B cell (primary cell): ENCODE results near the gene ENTREP3. TPM values are rescaled to one million over a fixed set of nuclear protein-coding genes. Genes with fewer than 3 reads are reported as not detected.
"Not testable (repeated sequence)": the region's sequence is repeated elsewhere in the genome, so short reads cannot be mapped to it uniquely, and the experiment has no call there.

Experiments used
- ATAC-seq: fragments of 200-7000 bp; cut with Tn5 transposase; one replicate; pipeline ENCODE4 v1.10.0; 2021; ENCODE audit warnings: low read depth, mild to moderate bottlenecking, moderate number of reproducible peaks, moderate library complexity
- CTCF ChIA-PET: fragments of 350-600 bp; sonication (Branson Sonifier 250); formaldehyde crosslinking; loops from one replicate; lab custom pipeline; 2021; ENCODE audit warnings: antibody characterized with exemption, inconsistent platforms; lab: Charles Lee
- POLR2A ChIA-PET: fragments of 350-600 bp; sonication (Branson Sonifier 250); formaldehyde crosslinking; loops from one replicate; lab custom pipeline; 2021; ENCODE audit warnings: antibody characterized with exemption; lab: Charles Lee
- DNase-seq: peaks from one replicate; pipeline ENCODE4 v3.0.0; 2013
- H2AFZ ChIP-seq: 2 replicates; pipeline ENCODE4 v1.6.1; 2012; ENCODE audit warnings: mild to moderate bottlenecking, low read depth, low read length; ENCODE audit not compliant: insufficient read depth, poor library complexity, severe bottlenecking
- H3K27ac ChIP-seq, 2 donors: 1 replicate in 1 of 2; 2 replicates in 1 of 2; pipeline ENCODE4 v1.5.1; 2012 to 2013; ENCODE audit warnings: low read length in 2 of 2, mild to moderate bottlenecking in 2 of 2, moderate library complexity in 1 of 2
- H3K27me3 ChIP-seq, 4 experiments: fragments of 200-600 bp in 1 of 4; sonication (generic) in 1 of 4; replicated peaks in 1 of 4; 1 replicate in 2 of 4; 2 replicates in 2 of 4; pipeline versions ENCODE4 v1.6.1 to v1.7.0; 2013 to 2016; ENCODE audit warnings: low read length in 3 of 4, mild to moderate bottlenecking in 2 of 4, mixed read lengths in 1 of 4, moderate library complexity in 1 of 4; ENCODE audit not compliant: insufficient read depth in 4 of 4, control insufficient read depth in 3 of 4; ENCODE audit errors: control extremely low read depth in 1 of 4
- H3K36me3 ChIP-seq, 2 experiments: replicated peaks in 1 of 2; 1 replicate in 1 of 2; 2 replicates in 1 of 2; pipeline versions ENCODE4 v1.6.1 to v1.7.1; 2013; ENCODE audit warnings: low read length in 1 of 2; ENCODE audit not compliant: insufficient read depth in 2 of 2, control insufficient read depth in 1 of 2; ENCODE audit errors: control extremely low read depth in 1 of 2, extremely low read depth in 1 of 2
- H3K4me1 ChIP-seq, 2 donors: fragments of 200-600 bp in 1 of 2; sonication (generic) in 1 of 2; 1 replicate in 1 of 2; 2 replicates in 1 of 2; pipeline versions ENCODE4 v1.5.1 to v1.6.1; 2013 to 2017; ENCODE audit warnings: low read length in 2 of 2; ENCODE audit not compliant: control insufficient read depth in 2 of 2, insufficient read depth in 2 of 2
- H3K4me2 ChIP-seq: replicated peaks from 2 replicates; pipeline ENCODE3; 2012; ENCODE audit warnings: mild to moderate bottlenecking, low read depth, low read length; ENCODE audit not compliant: poor library complexity, severe bottlenecking
- H3K4me3 ChIP-seq, 5 experiments: fragments of 200-600 bp in 1 of 5; sonication (generic) in 1 of 5; 1 replicate in 3 of 5; 2 replicates in 2 of 5; pipeline versions ENCODE4 v1.5.1 to v1.7.0; 2011 to 2016; ENCODE audit warnings: low read length in 4 of 5, mild to moderate bottlenecking in 4 of 5, low read depth in 2 of 5, control low read depth in 1 of 5, moderate library complexity in 1 of 5; ENCODE audit not compliant: insufficient read depth in 1 of 5; ENCODE audit errors: control extremely low read depth in 1 of 5, extremely low read depth in 1 of 5
- H3K79me2 ChIP-seq: fragments of 200-600 bp; sonication (generic); one replicate; pipeline ENCODE4 v1.6.0; 2016; ENCODE audit warnings: low read length; ENCODE audit not compliant: control insufficient read depth, insufficient read depth
- H3K9ac ChIP-seq: fragments of 200-600 bp; sonication (generic); 2 replicates; pipeline ENCODE4 v1.6.1; 2017; ENCODE audit warnings: mild to moderate bottlenecking, low read length, moderate library complexity
- H3K9me3 ChIP-seq, 3 donors: one replicate each; pipeline versions ENCODE4 v1.6.1 to v1.7.1; 2013; ENCODE audit warnings: low read length in 2 of 3; ENCODE audit not compliant: control insufficient read depth in 2 of 3, insufficient read depth in 1 of 3; ENCODE audit errors: control extremely low read depth in 1 of 3
- H4K20me1 ChIP-seq: 2 replicates; pipeline ENCODE4 v1.6.0; 2012; ENCODE audit warnings: mild to moderate bottlenecking, low read length; ENCODE audit not compliant: insufficient read depth, control insufficient read depth, poor library complexity, severe bottlenecking
- H3K27ac Mint-ChIP-seq: one replicate; pipeline ENCODE4 v1.8.0; 2021; ENCODE audit warnings: mixed read lengths
- H3K27me3 Mint-ChIP-seq: one replicate; pipeline ENCODE4 v1.8.0; 2021; ENCODE audit warnings: mixed read lengths
- H3K4me1 Mint-ChIP-seq: one replicate; pipeline ENCODE4 v1.8.0; 2021; ENCODE audit warnings: mixed read lengths
- H3K4me3 Mint-ChIP-seq: one replicate; pipeline ENCODE4 v1.8.0; 2021; ENCODE audit warnings: mixed read lengths
- H3K9me3 Mint-ChIP-seq: one replicate; pipeline ENCODE4 v1.8.0; 2022; ENCODE audit warnings: mixed read lengths; ENCODE audit not compliant: insufficient read depth
- EZH2 ChIP-seq: IDR thresholded peaks from 2 replicates; pipeline ENCODE4 v1.6.1; 2012; ENCODE audit warnings: borderline replicate concordance, low read depth, mild to moderate bottlenecking, moderate library complexity, low read length; ENCODE audit not compliant: insufficient read depth, poor library complexity, severe bottlenecking
- WGBS: methylation state at CpG from one replicate; pipeline ENCODE4 v1.1.5; 2013; ENCODE audit warnings: missing lambda C conversion rate; ENCODE audit not compliant: insufficient coverage; 5-methylcytosine and 5-hydroxymethylcytosine counted together
- intact Hi-C: fragments of 100-400 bp; cut with micrococcal nuclease; formaldehyde crosslinking; loops from one replicate; pipeline ENCODE4 v1.10.0; 2022
- polyA plus RNA-seq: library from polyadenylated mRNA; depleted of rRNA; stranded (reverse); fragments of >200 nt; gene quantifications from 2 replicates; pipeline ENCODE4 v1.2.3, GENCODE V29; 2012
- total RNA-seq, 2 donors: library from RNA; stranded (reverse); fragments of 120-200 nt in 1 of 2; gene quantifications; 1 replicate in 1 of 2; 2 replicates in 1 of 2; pipeline versions ENCODE4 v1.2.3 to v1.2.4, GENCODE V29; 2013 to 2022
- TF ChIP-seq, protein P1 (sequence below): fragments of 200-600 bp; IDR thresholded peaks from one replicate; pipeline ENCODE4 v1.8.0; 2022; ENCODE audit warnings: antibody characterized with exemption, mild to moderate bottlenecking

The ENTREP3 gene
- total and polyA plus RNA-seq, 2 donors (not counting 1 experiment from before 2014, with no cell fraction given): 7.6 to 15.2 TPM

DNA sequence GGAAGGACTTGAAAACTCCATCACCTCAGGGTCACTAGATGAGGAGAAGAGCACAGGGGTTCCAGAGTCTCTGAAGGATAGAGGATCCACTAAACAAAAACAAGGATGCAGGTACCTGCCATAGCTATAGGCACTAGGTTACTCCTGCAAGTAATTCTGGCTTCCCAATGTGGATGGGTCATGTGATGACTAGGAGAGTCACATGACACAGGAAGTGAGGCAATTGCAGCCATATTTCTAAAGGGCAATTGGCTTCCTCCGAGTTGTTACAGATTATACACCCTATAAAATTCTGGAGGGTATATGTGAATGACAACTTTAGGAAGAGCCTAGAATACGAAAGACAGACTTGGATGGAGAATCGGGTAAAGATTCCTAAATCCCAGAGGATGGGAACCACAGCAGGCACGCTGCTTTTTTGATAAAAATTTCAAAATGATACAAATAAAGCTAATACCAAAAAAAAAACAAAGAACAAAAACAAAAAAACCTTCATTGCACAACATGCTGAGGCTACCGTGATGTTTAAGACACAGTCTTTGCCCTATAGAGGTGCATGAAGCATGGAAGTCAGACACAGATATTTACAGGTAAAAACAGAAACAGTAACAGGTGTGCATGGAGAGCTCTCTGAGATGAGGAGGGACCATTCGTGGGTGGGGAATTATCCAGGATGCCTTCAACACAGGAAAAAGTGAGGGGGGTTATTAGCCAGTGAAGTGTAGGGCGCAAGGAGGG is 36.3 kb downstream of the ENTREP3 start:
- Histone ChIP-seq H2AFZ (no peak overlapping the region), H4K20me1 (no peaks in the 10 kb centered on the region), H3K4me3 (no peak overlapping the region), H3K27ac (no peak overlapping the region), H3K9me3 (no peaks in the 10 kb centered on the region), H3K79me2 (no peaks in the 10 kb centered on the region), H3K4me1 (peaks cover 18 to 23% of the 10 kb centered on the region in 2 donors), H3K9ac (no peak overlapping the region), H3K36me3 (no peaks in the 10 kb centered on the region), H3K27me3 (no peaks in the 10 kb centered on the region), H3K4me2 (no peak overlapping the region)
- ATAC-seq (no peak), DNase-seq (peak; percentile 30)
- TF ChIP-seq, protein P1, sequence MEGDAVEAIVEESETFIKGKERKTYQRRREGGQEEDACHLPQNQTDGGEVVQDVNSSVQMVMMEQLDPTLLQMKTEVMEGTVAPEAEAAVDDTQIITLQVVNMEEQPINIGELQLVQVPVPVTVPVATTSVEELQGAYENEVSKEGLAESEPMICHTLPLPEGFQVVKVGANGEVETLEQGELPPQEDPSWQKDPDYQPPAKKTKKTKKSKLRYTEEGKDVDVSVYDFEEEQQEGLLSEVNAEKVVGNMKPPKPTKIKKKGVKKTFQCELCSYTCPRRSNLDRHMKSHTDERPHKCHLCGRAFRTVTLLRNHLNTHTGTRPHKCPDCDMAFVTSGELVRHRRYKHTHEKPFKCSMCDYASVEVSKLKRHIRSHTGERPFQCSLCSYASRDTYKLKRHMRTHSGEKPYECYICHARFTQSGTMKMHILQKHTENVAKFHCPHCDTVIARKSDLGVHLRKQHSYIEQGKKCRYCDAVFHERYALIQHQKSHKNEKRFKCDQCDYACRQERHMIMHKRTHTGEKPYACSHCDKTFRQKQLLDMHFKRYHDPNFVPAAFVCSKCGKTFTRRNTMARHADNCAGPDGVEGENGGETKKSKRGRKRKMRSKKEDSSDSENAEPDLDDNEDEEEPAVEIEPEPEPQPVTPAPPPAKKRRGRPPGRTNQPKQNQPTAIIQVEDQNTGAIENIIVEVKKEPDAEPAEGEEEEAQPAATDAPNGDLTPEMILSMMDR: no peak
- TF ChIP-seq EZH2: no peak
- Mint-ChIP-seq H3K27me3 (no peaks in the 10 kb centered on the region), H3K4me1 (peaks cover 15% of the 10 kb centered on the region), H3K9me3 (no peaks in the 10 kb centered on the region), H3K27ac (no peak overlapping the region), H3K4me3 (no peak overlapping the region)
- 29% methylated on average over 1 of the region's 7 CpGs for WGBS
- POLR2A ChIA-PET: no interaction called here
- CTCF ChIA-PET: interaction anchor here (0.8 to 1.2 kb wide), 4 partner anchors 9 to 51 kb away, joined by 3 to 6 read pairs (median 4); no protein-coding TSS in a partner anchor
- intact Hi-C loops: no loop called here

DNA sequence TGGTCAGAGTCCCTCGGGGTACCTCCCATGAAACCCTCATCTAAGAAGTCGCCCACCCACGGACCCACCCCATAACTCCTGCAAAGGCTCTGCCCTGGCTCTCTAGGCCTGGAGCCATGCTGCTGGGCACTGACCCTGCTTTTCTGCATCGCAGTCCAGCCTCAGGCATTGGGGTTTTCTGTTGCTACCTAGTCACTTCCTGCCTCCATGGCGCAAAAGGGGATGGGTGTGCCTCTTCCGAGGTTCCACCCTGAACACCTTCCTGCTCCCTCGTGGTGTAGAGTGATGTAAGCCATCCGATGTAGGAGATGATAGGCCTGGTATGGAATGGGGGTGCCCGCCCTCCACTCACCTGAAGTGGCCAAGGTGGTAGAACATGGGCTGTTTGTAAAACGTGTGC is 40.6 kb downstream of the ENTREP3 start:
- H3K79me2 ChIP-seq, H3K4me1 Mint-ChIP-seq, H3K4me2 ChIP-seq, H3K9me3 Mint-ChIP-seq, H3K36me3 ChIP-seq, intact Hi-C loops, DNase-seq, H3K4me3 ChIP-seq, H3K27me3 Mint-ChIP-seq, POLR2A ChIA-PET, H3K4me1 ChIP-seq, H3K27ac Mint-ChIP-seq, H3K27me3 ChIP-seq, H3K9ac ChIP-seq, ATAC-seq, H4K20me1 ChIP-seq, H3K4me3 Mint-ChIP-seq, H3K9me3 ChIP-seq, H3K27ac ChIP-seq, H2AFZ ChIP-seq: not testable (repeated sequence)
- CTCF ChIA-PET: interaction anchor here (1.8 kb wide), 1 partner anchor 36 kb away, joined by 3 read pairs; no protein-coding TSS in a partner anchor
- WGBS: 100% methylated on average over 1 of the region's 10 CpGs

DNA sequence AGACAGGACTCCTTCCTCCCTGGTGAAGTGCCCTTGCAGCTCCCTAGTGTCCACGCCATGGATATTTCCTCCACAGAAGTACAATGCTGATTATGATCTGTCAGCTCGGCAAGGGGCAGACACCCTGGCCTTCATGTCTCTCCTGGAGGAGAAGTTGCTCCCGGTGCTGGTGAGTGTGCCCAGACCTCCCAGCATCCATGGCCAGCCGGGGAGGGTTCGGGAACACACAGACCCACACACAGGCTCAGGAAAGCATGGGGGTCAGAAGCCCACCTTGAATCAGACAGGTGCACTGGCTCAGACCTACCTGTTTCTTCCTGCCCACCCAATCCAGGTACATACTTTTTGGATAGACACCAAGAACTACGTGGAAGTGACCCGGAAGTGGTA is 43.2 kb downstream of the ENTREP3 start:
- H3K4me3 ChIP-seq, H3K27ac ChIP-seq, H2AFZ ChIP-seq, H3K4me2 ChIP-seq, H3K9me3 ChIP-seq, H3K36me3 ChIP-seq, H3K27me3 ChIP-seq, POLR2A ChIA-PET, DNase-seq, ATAC-seq, H3K27ac Mint-ChIP-seq, H3K27me3 Mint-ChIP-seq, H3K79me2 ChIP-seq, H3K9me3 Mint-ChIP-seq, H3K4me3 Mint-ChIP-seq, H3K9ac ChIP-seq, intact Hi-C loops, H4K20me1 ChIP-seq: not testable (repeated sequence)
- CTCF ChIA-PET: interaction anchor here (0.6 to 8.7 kb wide), 3 partner anchors 14 to 439 kb away, joined by 3 to 189 read pairs (median 3); no protein-coding TSS in a partner anchor
- H3K4me1 ChIP-seq: peaks cover 19 to 22% of the 10 kb centered on the region in 2 donors
- H3K4me1 Mint-ChIP-seq: peaks cover 17% of the 10 kb centered on the region
- 96% methylated on average over 5 of the region's 7 CpGs for WGBS
